DND-41 (cell line): ENCODE measurements around the gene GTF2H4.

Experiments
- ATAC-seq: fragments of 200-7000 bp; cut with Tn5 transposase; 3 replicates; pipeline ENCODE4 v1.9.1; 2021; ENCODE audit warnings: low read depth; ENCODE audit not compliant: insufficient read depth
- DNase-seq: peaks from one replicate; pipeline ENCODE4 v3.0.0-alpha.2; 2020
- H2AFZ ChIP-seq: 2 replicates; pipeline ENCODE4 v1.6.0; 2012; ENCODE audit warnings: low read depth, low read length
- H3K27ac ChIP-seq: 2 replicates; pipeline ENCODE4 v1.5.1; 2012; ENCODE audit warnings: low read length, inconsistent platforms
- H3K27me3 ChIP-seq: fragments of 200-600 bp; sonication (generic); 2 replicates; pipeline ENCODE4 v1.6.0; 2012; ENCODE audit warnings: low read length, mild to moderate bottlenecking, inconsistent platforms; ENCODE audit not compliant: insufficient read depth, poor library complexity
- H3K36me3 ChIP-seq: 2 replicates; pipeline ENCODE4 v1.5.1; 2012; ENCODE audit warnings: low read length, inconsistent platforms; ENCODE audit not compliant: insufficient read depth
- H3K4me1 ChIP-seq: 2 replicates; pipeline ENCODE4 v1.5.1; 2012; ENCODE audit warnings: mild to moderate bottlenecking, low read length; ENCODE audit not compliant: insufficient read depth
- H3K4me2 ChIP-seq: 2 replicates; pipeline ENCODE4 v1.6.0; 2012; ENCODE audit warnings: mild to moderate bottlenecking, moderate library complexity, low read length, inconsistent platforms; ENCODE audit not compliant: insufficient read depth
- H3K4me3 ChIP-seq, 2 experiments: fragments of 200-600 bp in 1 of 2; shearing (Covaris generic) in 1 of 2; 2 replicates each; pipeline ENCODE4 v1.5.1; 2012 to 2016; ENCODE audit warnings: inconsistent platforms in 2 of 2, low read length in 2 of 2, mild to moderate bottlenecking in 2 of 2, low read depth in 1 of 2, moderate library complexity in 1 of 2
- H3K79me2 ChIP-seq: 2 replicates; pipeline ENCODE4 v1.6.0; 2012; ENCODE audit warnings: low read length, inconsistent platforms; ENCODE audit not compliant: insufficient read depth
- H3K9ac ChIP-seq: 2 replicates; pipeline ENCODE4 v1.6.0; 2012; ENCODE audit warnings: low read depth, mild to moderate bottlenecking, inconsistent platforms, low read length, moderate library complexity
- H3K9me3 ChIP-seq: 2 replicates; pipeline ENCODE4 v1.5.1; 2012; ENCODE audit warnings: low read length, moderate library complexity, mild to moderate bottlenecking, inconsistent platforms; ENCODE audit not compliant: insufficient read depth, severe bottlenecking
- H4K20me1 ChIP-seq: 2 replicates; pipeline ENCODE4 v1.6.0; 2012; ENCODE audit warnings: low read length; ENCODE audit not compliant: insufficient read depth
- CTCF ChIP-seq: IDR thresholded peaks from 2 replicates; pipeline ENCODE4 v1.5.1; 2012; ENCODE audit warnings: borderline replicate concordance, low read length, moderate library complexity, mild to moderate bottlenecking; ENCODE audit not compliant: poor library complexity, severe bottlenecking; ENCODE audit errors: extremely low read depth
- EZH2 ChIP-seq: IDR thresholded peaks from 3 replicates; pipeline ENCODE4 v1.6.1; 2012; ENCODE audit warnings: borderline replicate concordance, low read depth, mild to moderate bottlenecking, moderate library complexity, low read length, inconsistent platforms; ENCODE audit not compliant: severe bottlenecking

The GTF2H4 gene

DNA sequence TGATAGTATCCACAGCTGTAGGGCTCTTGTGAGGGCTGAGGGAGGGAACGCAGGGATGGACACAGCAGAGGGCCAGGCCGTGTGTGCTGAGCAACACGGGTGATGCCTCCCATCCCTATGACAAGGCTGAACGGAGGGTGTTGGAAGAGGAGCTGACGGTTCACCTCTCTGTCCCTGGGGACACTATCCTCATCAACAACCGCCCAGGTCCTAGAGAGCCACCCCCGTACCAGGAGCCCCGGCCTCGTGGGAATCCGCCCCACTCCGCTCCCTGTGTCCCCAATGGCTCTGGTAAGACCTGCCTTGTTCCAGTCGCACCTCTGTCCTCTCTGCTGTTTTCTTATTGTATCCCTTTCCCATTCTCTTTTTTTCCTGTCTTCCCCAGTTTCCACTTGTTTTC is 13.6 kb upstream of the GTF2H4 start:
- no peaks in the 10 kb centered on the region for H3K79me2 ChIP-seq
- H3K9me3 ChIP-seq: no peaks in the 10 kb centered on the region
- no peak overlapping the region for H3K9ac ChIP-seq
- peaks cover 5% of the 10 kb centered on the region; the same call in 1 of the 2 replicates for H4K20me1 ChIP-seq
- H3K36me3 ChIP-seq: peaks cover 86% of the 10 kb centered on the region
- DNase-seq (no peak), ATAC-seq (no peak)
- no peak for TF ChIP-seq CTCF
- TF ChIP-seq EZH2: no peak
- 0 out of 2 replicates have a peak, but pooled peaks cover 4% of the 10 kb centered on the region for H3K4me1 ChIP-seq
- no peaks in the 10 kb centered on the region for H3K27me3 ChIP-seq
- H3K27ac ChIP-seq: no peak overlapping the region
- no peak overlapping the region for H3K4me3 ChIP-seq
- H3K4me2 ChIP-seq: no peak overlapping the region
- H2AFZ ChIP-seq: no peak overlapping the region

DNA sequence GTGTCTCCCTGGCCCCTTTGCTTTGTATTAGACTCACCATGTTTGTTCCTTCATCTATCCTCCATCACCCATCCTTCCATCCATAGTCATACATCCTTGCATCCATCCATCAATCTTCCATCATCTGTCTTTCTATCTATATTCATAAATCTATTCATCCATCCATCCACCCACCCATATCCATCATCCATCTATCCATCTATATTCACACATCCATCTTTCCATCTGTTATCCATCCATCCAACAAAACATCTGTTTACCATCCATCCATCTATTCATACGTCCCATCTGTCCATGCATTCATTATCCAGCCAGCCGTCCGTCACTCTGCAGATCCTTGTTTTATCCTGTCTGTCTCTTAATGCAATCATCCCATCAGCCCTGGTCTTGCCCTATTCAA is 13.1 kb upstream of the GTF2H4 start:
- no peak for DNase-seq
- Histone ChIP-seq H3K9ac (no peak overlapping the region), H2AFZ (no peak overlapping the region), H3K27me3 (no peaks in the 10 kb centered on the region), H3K4me3 (no peak overlapping the region), H3K79me2 (no peaks in the 10 kb centered on the region), H4K20me1 (peaks cover 5% of the 10 kb centered on the region; the same call in 1 of the 2 replicates), H3K36me3 (peaks cover 83% of the 10 kb centered on the region), H3K4me2 (no peak overlapping the region), H3K27ac (no peak overlapping the region), H3K4me1 (0 out of 2 replicates have a peak, but pooled peaks cover under 1% of the 10 kb centered on the region), H3K9me3 (no peaks in the 10 kb centered on the region)
- TF ChIP-seq EZH2 (no peak), CTCF (no peak)
- no peak for ATAC-seq

GRCh38 chr6:30895343-30895742 is 12.7 kb upstream of the GTF2H4 start:
- H2AFZ ChIP-seq: no peak overlapping the region
- DNase-seq (no peak), ATAC-seq (no peak)
- H3K27me3 ChIP-seq: no peaks in the 10 kb centered on the region
- H3K36me3 ChIP-seq: peaks cover 79% of the 10 kb centered on the region
- no peak overlapping the region for H3K4me3 ChIP-seq
- H3K4me2 ChIP-seq: no peak overlapping the region
- no peak overlapping the region for H3K27ac ChIP-seq
- no peaks in the 10 kb centered on the region for H3K4me1 ChIP-seq
- no peaks in the 10 kb centered on the region for H3K9me3 ChIP-seq
- no peak overlapping the region for H3K9ac ChIP-seq
- H3K79me2 ChIP-seq: no peaks in the 10 kb centered on the region
- peaks cover 5% of the 10 kb centered on the region; the same call in 1 of the 2 replicates for H4K20me1 ChIP-seq
- no peak for TF ChIP-seq EZH2
- TF ChIP-seq CTCF: no peak

DNA sequence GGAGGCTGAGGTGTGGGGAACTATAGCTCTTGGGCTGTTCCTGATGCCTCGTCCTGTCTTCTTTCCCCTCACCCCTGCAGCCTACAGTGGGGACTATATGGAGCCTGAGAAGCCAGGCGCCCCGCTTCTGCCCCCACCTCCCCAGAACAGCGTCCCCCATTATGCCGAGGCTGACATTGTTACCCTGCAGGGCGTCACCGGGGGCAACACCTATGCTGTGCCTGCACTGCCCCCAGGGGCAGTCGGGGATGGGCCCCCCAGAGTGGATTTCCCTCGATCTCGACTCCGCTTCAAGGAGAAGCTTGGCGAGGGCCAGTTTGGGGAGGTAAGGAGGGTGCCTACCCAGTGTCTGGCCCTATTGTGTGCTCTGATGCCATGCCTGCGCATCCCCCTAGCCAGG is 11.5 kb upstream of the GTF2H4 start:
- H3K27me3 ChIP-seq: no peaks in the 10 kb centered on the region
- DNase-seq (no peak), ATAC-seq (no peak)
- H3K36me3 ChIP-seq: peaks cover 69% of the 10 kb centered on the region
- no peaks in the 10 kb centered on the region for H4K20me1 ChIP-seq
- H3K4me2 ChIP-seq: no peak overlapping the region
- no peak overlapping the region for H3K4me3 ChIP-seq
- H3K4me1 ChIP-seq: no peaks in the 10 kb centered on the region
- TF ChIP-seq EZH2 (no peak), CTCF (no peak)
- H3K9ac ChIP-seq: no peak overlapping the region
- H3K9me3 ChIP-seq: no peaks in the 10 kb centered on the region
- no peak overlapping the region for H3K27ac ChIP-seq
- no peak overlapping the region for H2AFZ ChIP-seq
- H3K79me2 ChIP-seq: no peaks in the 10 kb centered on the region
